GM12873 (cell line): ENCODE results near the gene RAP1GAP.

Source experiments
- CTCF ChIP-seq: IDR thresholded peaks from 2 replicates; pipeline ENCODE4 v1.5.1; 2012; ENCODE audit warnings: low read depth, mild to moderate bottlenecking, moderate library complexity, low read length, control low read depth; ENCODE audit not compliant: insufficient read depth; ENCODE audit errors: missing control alignments

Gene RAP1GAP

GRCh38 chr1:21553116-21553926 lies 115.8 kb downstream of the RAP1GAP start:
- no peak for TF ChIP-seq CTCF

- no peak for TF ChIP-seq CTCF
Observed at GRCh38 chr1:21552715-21553114, 116.4 kb downstream of the RAP1GAP start.

- TF ChIP-seq CTCF = no peak
Observed at GRCh38 chr1:21550866-21551475, 118.2 kb downstream of the RAP1GAP start.

GRCh38 chr1:21550097-21550496 lies 119.1 kb downstream of the RAP1GAP start:
- no peak for TF ChIP-seq CTCF

GRCh38 chr1:21547876-21548275 lies 121.3 kb downstream of the RAP1GAP start:
- no peak for TF ChIP-seq CTCF
